GM21367 (cell line): Measurements from ENCODE around the gene PFKL.

ENCODE experiments used
- ATAC-seq: cut with Tn5 transposase; IDR thresholded peaks from one replicate; pipeline ENCODE4 v1.9.1; 2021; ENCODE audit not compliant: unreplicated experiment

PFKL gene

GRCh38 chr21:44310628-44311507 is 11.0 kb downstream of the PFKL start:
- no peak for ATAC-seq

DNA sequence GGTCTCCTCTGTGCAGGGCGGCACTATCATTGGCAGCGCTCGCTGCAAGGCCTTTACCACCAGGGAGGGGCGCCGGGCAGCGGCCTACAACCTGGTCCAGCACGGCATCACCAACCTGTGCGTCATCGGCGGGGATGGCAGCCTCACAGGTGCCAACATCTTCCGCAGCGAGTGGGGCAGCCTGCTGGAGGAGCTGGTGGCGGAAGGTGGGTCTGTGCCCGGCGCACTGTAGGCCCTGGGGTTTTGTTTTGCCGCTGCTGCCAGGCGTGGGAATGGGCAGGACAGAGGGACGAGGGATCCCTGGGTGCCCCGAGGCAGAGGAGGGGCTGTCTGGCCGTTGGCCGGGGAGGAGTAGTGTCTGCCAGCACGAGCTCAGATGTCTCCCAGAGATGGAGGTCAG is 12.2 kb downstream of the PFKL start:
- ATAC-seq, result no peak

- ATAC-seq, result no peak
These were observed 12.9 kb downstream of the PFKL start for GRCh38 chr21:44312716-44313115.

DNA sequence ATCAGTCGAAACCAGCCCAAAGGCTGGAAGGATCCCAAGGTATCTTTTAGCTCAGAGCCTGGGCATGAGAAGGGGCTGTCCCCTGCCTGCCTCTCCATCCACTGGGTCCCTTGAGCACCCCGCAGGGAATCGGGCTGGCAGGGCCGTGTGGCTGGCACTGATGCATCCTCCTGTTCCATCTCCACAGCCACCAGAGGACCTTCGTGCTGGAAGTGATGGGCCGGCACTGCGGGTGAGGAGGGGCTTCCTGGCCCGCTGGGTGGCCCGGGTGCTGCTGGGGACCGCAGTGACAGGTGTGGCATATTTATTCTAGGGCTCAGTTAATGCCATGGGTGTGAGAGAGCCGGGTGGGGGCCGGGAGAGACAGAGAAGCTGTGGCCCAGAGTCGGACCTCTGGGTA is 13.6 kb downstream of the PFKL start:
- no peak for ATAC-seq

DNA sequence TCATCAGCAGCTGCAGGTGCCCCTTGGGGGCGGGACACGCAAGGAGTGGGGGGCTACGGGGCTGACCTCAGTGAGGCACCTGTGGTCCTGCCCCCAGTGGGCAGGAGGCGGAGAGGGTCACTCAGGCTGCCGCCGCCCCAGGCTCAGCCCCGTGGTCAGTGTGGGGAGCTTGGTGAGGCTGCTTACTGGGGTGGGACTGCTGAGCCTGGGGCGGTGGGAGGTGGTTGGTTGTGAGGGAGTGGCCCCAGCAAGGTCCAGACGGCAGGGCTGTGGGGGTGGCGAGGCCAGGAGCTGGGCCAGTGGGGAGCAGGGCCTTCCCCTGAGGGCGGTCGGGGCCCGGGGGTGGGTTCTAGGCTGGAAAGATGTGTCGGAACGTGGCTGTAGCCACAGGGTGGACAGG is 14.3 kb downstream of the PFKL start:
- no peak for ATAC-seq

- ATAC-seq, result no peak
These were observed 14.7 kb downstream of the PFKL start for GRCh38 chr21:44314561-44314960.

DNA sequence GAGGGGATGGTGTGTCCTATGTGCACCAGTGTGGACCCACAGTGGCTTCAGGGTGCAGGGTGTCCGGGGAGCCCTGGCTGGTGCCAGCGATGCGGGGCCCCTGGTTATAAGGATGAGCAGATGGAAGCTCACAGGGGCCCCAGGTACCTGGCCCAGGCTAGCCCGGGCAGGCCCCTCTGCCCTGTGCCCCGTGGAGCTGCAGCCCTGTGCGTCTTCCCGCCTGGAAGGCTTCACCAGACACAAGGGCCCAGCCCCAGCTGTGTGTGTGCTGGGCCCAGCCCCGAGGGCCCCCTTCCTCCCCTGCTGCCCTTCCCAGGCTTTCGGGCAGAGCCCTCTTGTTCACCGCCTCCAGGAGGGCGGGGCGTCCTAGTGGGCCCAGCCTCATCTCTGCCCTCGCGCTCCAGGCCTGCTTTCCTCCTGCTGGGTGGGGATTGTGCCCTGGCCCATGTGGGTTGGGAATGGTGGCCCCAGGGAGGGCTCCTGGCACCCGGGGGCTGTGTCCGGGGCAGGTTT is 15.9 kb downstream of the PFKL start:
- ATAC-seq, result no peak

- no peak for ATAC-seq
These were observed 16.5 kb downstream of the PFKL start for GRCh38 chr21:44316277-44316900.

- ATAC-seq, result no peak
These were observed 17.5 kb downstream of the PFKL start for GRCh38 chr21:44317241-44317782.

- no peak for ATAC-seq
These were observed 18.0 kb downstream of the PFKL start for GRCh38 chr21:44317871-44318270.

- ATAC-seq, result no peak
These were observed 18.8 kb downstream of the PFKL start for GRCh38 chr21:44318489-44319285.

- no peak for ATAC-seq
These were observed 19.7 kb downstream of the PFKL start for GRCh38 chr21:44319407-44320065.

GRCh38 chr21:44320847-44321246 is 21.0 kb downstream of the PFKL start:
- ATAC-seq, result no peak

GRCh38 chr21:44321846-44322450 is 22.1 kb downstream of the PFKL start:
- no peak for ATAC-seq

GRCh38 chr21:44322621-44323325 is 22.9 kb downstream of the PFKL start:
- no peak for ATAC-seq

- ATAC-seq, result no peak
These were observed 23.7 kb downstream of the PFKL start for GRCh38 chr21:44323591-44323990.

DNA sequence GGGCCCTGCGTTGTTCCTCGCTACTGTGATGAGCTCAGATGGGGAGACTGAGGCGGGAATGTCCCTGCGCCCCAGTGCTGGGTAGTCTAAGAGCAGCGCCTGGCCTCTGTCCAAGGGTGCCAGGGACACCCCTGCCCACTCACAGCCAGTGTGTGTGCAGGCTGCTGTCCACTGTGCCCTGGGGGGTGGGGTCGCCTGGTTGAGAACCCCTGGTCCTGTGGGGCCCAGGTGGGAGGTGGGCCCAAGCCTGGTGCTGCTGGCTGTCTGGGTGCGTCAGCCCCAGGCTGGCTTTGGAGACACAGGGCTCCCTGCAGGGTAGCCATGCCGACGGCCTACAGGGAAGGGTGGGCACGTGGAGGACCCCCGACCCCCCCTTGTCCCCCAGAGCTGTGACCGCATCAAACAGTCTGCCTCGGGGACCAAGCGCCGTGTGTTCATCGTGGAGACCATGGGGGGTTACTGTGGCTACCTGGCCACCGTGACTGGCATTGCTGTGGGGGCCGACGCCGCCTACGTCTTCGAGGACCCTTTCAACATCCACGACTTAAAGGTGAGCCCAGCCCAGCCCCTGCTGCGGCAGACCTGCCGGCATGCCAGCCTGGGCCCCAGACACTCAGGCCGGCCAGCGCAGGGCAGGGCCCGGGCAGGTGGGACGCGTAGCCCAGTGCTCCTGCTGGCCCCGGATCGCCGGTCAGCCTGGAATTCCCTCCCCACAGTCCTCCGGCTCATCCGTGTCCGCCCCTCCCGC is 24.4 kb downstream of the PFKL start:
- ATAC-seq, result no peak

GRCh38 chr21:44324854-44325107 is 24.9 kb downstream of the PFKL start:
- ATAC-seq, result no peak
